ENCODE results near the gene HNRNPA2B1. TPM values are rescaled to one million over a fixed set of nuclear protein-coding genes. Genes with fewer than 3 reads are reported as not detected.
"Not testable (repeated sequence)": the region's sequence is repeated elsewhere in the genome, so short reads cannot be mapped to it uniquely, and the experiment has no call there.

Gene HNRNPA2B1
- total RNA-seq, 1 experiment from 2014 or later, result 145 TPM

- H4K20me1 ChIP-seq (ENCODE audit: insufficient read depth, low read depth, low read length), result no peaks in the 10 kb centered on the region
- H3K4me3 ChIP-seq (ENCODE audit: low read length), result no peak overlapping the region
- H3K9me2 ChIP-seq (replicated peaks; ENCODE audit: insufficient read depth, low read length), result no peaks in the 10 kb centered on the region
- no peak overlapping the region for H3K27ac ChIP-seq (ENCODE audit: low read length)
- H3K9me3 ChIP-seq (ENCODE audit: low read length), result no peaks in the 10 kb centered on the region
- no peaks in the 10 kb centered on the region for H3K79me2 ChIP-seq (ENCODE audit: low read length)
- no peak overlapping the region for H3K9ac ChIP-seq (ENCODE audit: low read length)
- no peak overlapping the region for H3K4me2 ChIP-seq (ENCODE audit: low read depth, low read length, poor library complexity, severe bottlenecking)
- no peaks in the 10 kb centered on the region for H3K36me3 ChIP-seq (ENCODE audit: insufficient read depth, low read length)
- H3K27me3 ChIP-seq (ENCODE audit: low read length), result no peaks in the 10 kb centered on the region
- DNase-seq, result no peak
- H2AFZ ChIP-seq (ENCODE audit: low read length), result no peak overlapping the region
- H3K4me1 ChIP-seq (ENCODE audit: low read length), result no peaks in the 10 kb centered on the region
Observed at GRCh38 chr7:26151650-26151952, 48.9 kb downstream of the HNRNPA2B1 start.

- Histone ChIP-seq H4K20me1 (ENCODE audit: insufficient read depth, low read depth, low read length) (no peaks in the 10 kb centered on the region), H3K36me3 (ENCODE audit: insufficient read depth, low read length) (no peaks in the 10 kb centered on the region), H3K9me2 (replicated peaks; ENCODE audit: insufficient read depth, low read length) (no peaks in the 10 kb centered on the region), H3K79me2 (ENCODE audit: low read length) (no peaks in the 10 kb centered on the region), H3K9ac (ENCODE audit: low read length) (no peak overlapping the region), H3K27me3 (ENCODE audit: low read length) (no peaks in the 10 kb centered on the region), H3K4me2 (ENCODE audit: low read depth, low read length, poor library complexity, severe bottlenecking) (no peak overlapping the region), H3K4me1 (ENCODE audit: low read length) (no peaks in the 10 kb centered on the region), H3K27ac (ENCODE audit: low read length) (no peak overlapping the region), H3K4me3 (ENCODE audit: low read length) (no peak overlapping the region), H3K9me3 (ENCODE audit: low read length) (no peaks in the 10 kb centered on the region), H2AFZ (ENCODE audit: low read length) (no peak overlapping the region)
- DNase-seq, result no peak
Observed at GRCh38 chr7:26151096-26151495, 49.5 kb downstream of the HNRNPA2B1 start.

- no peak overlapping the region for H3K9ac ChIP-seq (ENCODE audit: low read length)
- DNase-seq, result no peak
- H2AFZ ChIP-seq (ENCODE audit: low read length), result no peak overlapping the region
- H3K4me3 ChIP-seq (ENCODE audit: low read length), result no peak overlapping the region
- H3K9me2 ChIP-seq (replicated peaks; ENCODE audit: insufficient read depth, low read length), result no peaks in the 10 kb centered on the region
- no peak overlapping the region for H3K27ac ChIP-seq (ENCODE audit: low read length)
- H3K4me1 ChIP-seq (ENCODE audit: low read length), result no peaks in the 10 kb centered on the region
- H3K4me2 ChIP-seq (ENCODE audit: low read depth, low read length, poor library complexity, severe bottlenecking), result no peak overlapping the region
- H3K36me3 ChIP-seq (ENCODE audit: insufficient read depth, low read length), result no peaks in the 10 kb centered on the region
- H3K27me3 ChIP-seq (ENCODE audit: low read length), result no peaks in the 10 kb centered on the region
- no peaks in the 10 kb centered on the region for H3K79me2 ChIP-seq (ENCODE audit: low read length)
- no peaks in the 10 kb centered on the region for H4K20me1 ChIP-seq (ENCODE audit: insufficient read depth, low read depth, low read length)
- H3K9me3 ChIP-seq (ENCODE audit: low read length), result no peaks in the 10 kb centered on the region
Observed at GRCh38 chr7:26149391-26149977, 51.1 kb downstream of the HNRNPA2B1 start.

GRCh38 chr7:26148307-26148700 is 52.2 kb downstream of the HNRNPA2B1 start:
- not testable (repeated sequence) for H3K9me2 ChIP-seq (replicated peaks; ENCODE audit: insufficient read depth, low read length); H3K27me3 ChIP-seq (ENCODE audit: low read length); H3K4me1 ChIP-seq (ENCODE audit: low read length); H3K79me2 ChIP-seq (ENCODE audit: low read length); H3K4me2 ChIP-seq (ENCODE audit: low read depth, low read length, poor library complexity, severe bottlenecking); H3K9ac ChIP-seq (ENCODE audit: low read length); H2AFZ ChIP-seq (ENCODE audit: low read length); DNase-seq; H4K20me1 ChIP-seq (ENCODE audit: insufficient read depth, low read depth, low read length); H3K4me3 ChIP-seq (ENCODE audit: low read length); H3K27ac ChIP-seq (ENCODE audit: low read length); H3K9me3 ChIP-seq (ENCODE audit: low read length); H3K36me3 ChIP-seq (ENCODE audit: insufficient read depth, low read length)

- H3K4me2 ChIP-seq (ENCODE audit: low read depth, low read length, poor library complexity, severe bottlenecking); H3K9me2 ChIP-seq (replicated peaks; ENCODE audit: insufficient read depth, low read length): not testable (repeated sequence)
Observed at GRCh38 chr7:26147646-26148306, 52.8 kb downstream of the HNRNPA2B1 start.

GRCh38 chr7:26147030-26147429 is 53.5 kb downstream of the HNRNPA2B1 start:
- Histone ChIP-seq H3K36me3 (ENCODE audit: insufficient read depth, low read length) (no peaks in the 10 kb centered on the region), H4K20me1 (ENCODE audit: insufficient read depth, low read depth, low read length) (no peaks in the 10 kb centered on the region), H3K27me3 (ENCODE audit: low read length) (no peaks in the 10 kb centered on the region), H3K79me2 (ENCODE audit: low read length) (no peaks in the 10 kb centered on the region), H2AFZ (ENCODE audit: low read length) (no peak overlapping the region), H3K9me3 (ENCODE audit: low read length) (no peaks in the 10 kb centered on the region), H3K27ac (ENCODE audit: low read length) (no peak overlapping the region), H3K9ac (ENCODE audit: low read length) (no peak overlapping the region), H3K9me2 (replicated peaks; ENCODE audit: insufficient read depth, low read length) (no peaks in the 10 kb centered on the region), H3K4me2 (ENCODE audit: low read depth, low read length, poor library complexity, severe bottlenecking) (no peak overlapping the region), H3K4me3 (ENCODE audit: low read length) (no peak overlapping the region), H3K4me1 (ENCODE audit: low read length) (no peaks in the 10 kb centered on the region)
- no peak for DNase-seq

More at GRCh38 chr7:26147646-26148306, 52.8 kb downstream of the HNRNPA2B1 start:
- H2AFZ ChIP-seq (ENCODE audit: low read length); H3K27ac ChIP-seq (ENCODE audit: low read length); H3K36me3 ChIP-seq (ENCODE audit: insufficient read depth, low read length); H3K9ac ChIP-seq (ENCODE audit: low read length); H3K9me3 ChIP-seq (ENCODE audit: low read length); H4K20me1 ChIP-seq (ENCODE audit: insufficient read depth, low read depth, low read length); DNase-seq; H3K27me3 ChIP-seq (ENCODE audit: low read length); H3K4me3 ChIP-seq (ENCODE audit: low read length); H3K79me2 ChIP-seq (ENCODE audit: low read length); H3K4me1 ChIP-seq (ENCODE audit: low read length): not testable (repeated sequence)

GRCh38 chr7:26145238-26145637 is 55.3 kb downstream of the HNRNPA2B1 start:
- no peak for DNase-seq
- H3K36me3 ChIP-seq (ENCODE audit: insufficient read depth, low read length), result no peaks in the 10 kb centered on the region
- no peaks in the 10 kb centered on the region for H3K4me1 ChIP-seq (ENCODE audit: low read length)
- H3K79me2 ChIP-seq (ENCODE audit: low read length), result no peaks in the 10 kb centered on the region
- no peak overlapping the region for H3K27ac ChIP-seq (ENCODE audit: low read length)
- H3K4me3 ChIP-seq (ENCODE audit: low read length), result no peak overlapping the region
- H3K9me3 ChIP-seq (ENCODE audit: low read length), result no peaks in the 10 kb centered on the region
- no peaks in the 10 kb centered on the region for H4K20me1 ChIP-seq (ENCODE audit: insufficient read depth, low read depth, low read length)
- no peak overlapping the region for H3K4me2 ChIP-seq (ENCODE audit: low read depth, low read length, poor library complexity, severe bottlenecking)
- no peaks in the 10 kb centered on the region for H3K9me2 ChIP-seq (replicated peaks; ENCODE audit: insufficient read depth, low read length)
- H2AFZ ChIP-seq (ENCODE audit: low read length), result no peak overlapping the region
- H3K27me3 ChIP-seq (ENCODE audit: low read length), result no peaks in the 10 kb centered on the region
- H3K9ac ChIP-seq (ENCODE audit: low read length), result no peak overlapping the region

- no peaks in the 10 kb centered on the region for H3K4me1 ChIP-seq (ENCODE audit: low read length)
- H3K27ac ChIP-seq (ENCODE audit: low read length), result no peak overlapping the region
- H3K9me3 ChIP-seq (ENCODE audit: low read length), result no peaks in the 10 kb centered on the region
- no peak for DNase-seq
- no peaks in the 10 kb centered on the region for H3K27me3 ChIP-seq (ENCODE audit: low read length)
- no peaks in the 10 kb centered on the region for H3K79me2 ChIP-seq (ENCODE audit: low read length)
- H3K9ac ChIP-seq (ENCODE audit: low read length), result no peak overlapping the region
- no peaks in the 10 kb centered on the region for H3K36me3 ChIP-seq (ENCODE audit: insufficient read depth, low read length)
- H2AFZ ChIP-seq (ENCODE audit: low read length), result no peak overlapping the region
- H3K4me3 ChIP-seq (ENCODE audit: low read length), result no peak overlapping the region
- H3K9me2 ChIP-seq (replicated peaks; ENCODE audit: insufficient read depth, low read length), result no peaks in the 10 kb centered on the region
- H4K20me1 ChIP-seq (ENCODE audit: insufficient read depth, low read depth, low read length), result no peaks in the 10 kb centered on the region
- H3K4me2 ChIP-seq (ENCODE audit: low read depth, low read length, poor library complexity, severe bottlenecking), result no peak overlapping the region
Observed at GRCh38 chr7:26144184-26145080, 56.1 kb downstream of the HNRNPA2B1 start.
